ENCODE data around the gene HOXA6.

HOXA6 gene

DNA sequence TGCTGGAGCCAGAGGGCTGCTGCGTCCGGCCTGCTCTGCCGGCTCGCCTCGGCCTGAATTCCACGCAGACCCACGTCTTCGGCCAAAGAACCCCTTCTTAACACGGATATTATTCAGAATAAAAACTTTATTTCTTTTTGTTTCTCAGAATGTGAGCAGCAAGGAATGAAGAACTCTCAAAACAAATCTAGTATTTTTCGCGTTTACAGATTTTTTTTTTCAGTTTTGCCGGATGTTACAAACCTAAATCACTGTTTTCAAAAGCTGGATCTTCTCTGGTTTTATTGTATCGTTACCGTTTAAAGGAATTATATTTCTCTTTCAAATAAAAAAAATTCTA lies 40.7 kb downstream of the HOXA6 start:
- Histone ChIP-seq H3K27ac (ENCODE audit: low read depth, low read length, severe bottlenecking) (peak overlapping the region; percentile 80), H3K36me3 (ENCODE audit: control insufficient read depth, insufficient read depth, low read length) (no peaks in the 10 kb centered on the region), H3K4me3 (ENCODE audit: extremely low read depth, insufficient read depth, low read length, poor library complexity, severe bottlenecking) (peak overlapping the region; percentile 9), H3K4me1 (ENCODE audit: control insufficient read depth, insufficient read depth, low read length, poor library complexity, severe bottlenecking) (peaks cover 15% of the 10 kb centered on the region), H3K9me3 (ENCODE audit: control insufficient read depth, low read length) (no peaks in the 10 kb centered on the region)
- WGBS, 2 experiments (ENCODE audit: insufficient coverage in 2 of 2): 0 to 1% methylated on average over 2 to 12 of the region's 14 CpGs

- whole genome bisulfite sequencing, 2 experiments (ENCODE audit: insufficient coverage in 2 of 2): 1% methylated on average over 41 of the region's 44 CpGs
- H3K4me1 ChIP-seq (ENCODE audit: control insufficient read depth, insufficient read depth, low read length, poor library complexity, severe bottlenecking): peaks cover 15% of the 10 kb centered on the region
- H3K9me3 ChIP-seq (ENCODE audit: control insufficient read depth, low read length): no peaks in the 10 kb centered on the region
- no peaks in the 10 kb centered on the region for H3K36me3 ChIP-seq (ENCODE audit: control insufficient read depth, insufficient read depth, low read length)
- peak overlapping the region; percentile 80 for H3K27ac ChIP-seq (ENCODE audit: low read depth, low read length, severe bottlenecking)
- peak overlapping the region; percentile 9 for H3K4me3 ChIP-seq (ENCODE audit: extremely low read depth, insufficient read depth, low read length, poor library complexity, severe bottlenecking)
These were observed 41.2 kb downstream of the HOXA6 start for GRCh38 chr7:27106181-27106900.

- Histone ChIP-seq H3K4me3 (ENCODE audit: extremely low read depth, insufficient read depth, low read length, poor library complexity, severe bottlenecking) (no peak overlapping the region), H3K36me3 (ENCODE audit: control insufficient read depth, insufficient read depth, low read length) (no peaks in the 10 kb centered on the region), H3K9me3 (ENCODE audit: control insufficient read depth, low read length) (no peaks in the 10 kb centered on the region), H3K4me1 (ENCODE audit: control insufficient read depth, insufficient read depth, low read length, poor library complexity, severe bottlenecking) (peaks cover 11% of the 10 kb centered on the region), H3K27ac (ENCODE audit: low read depth, low read length, severe bottlenecking) (peak overlapping the region; percentile 80)
- 15 to 20% methylated on average over 3 to 5 of the region's 13 CpGs for WGBS, 2 experiments (ENCODE audit: insufficient coverage in 2 of 2)
These were observed 42.1 kb downstream of the HOXA6 start for GRCh38 chr7:27105301-27106031.

- Histone ChIP-seq H3K4me3 (ENCODE audit: extremely low read depth, insufficient read depth, low read length, poor library complexity, severe bottlenecking) (peak overlapping the region; percentile 33), H3K4me1 (ENCODE audit: control insufficient read depth, insufficient read depth, low read length, poor library complexity, severe bottlenecking) (peaks cover 9% of the 10 kb centered on the region), H3K9me3 (ENCODE audit: control insufficient read depth, low read length) (no peaks in the 10 kb centered on the region), H3K36me3 (ENCODE audit: control insufficient read depth, insufficient read depth, low read length) (no peaks in the 10 kb centered on the region), H3K27ac (ENCODE audit: low read depth, low read length, severe bottlenecking) (peak overlapping the region; percentile 80)
- 14% methylated on average over 5 to 8 of the region's 13 CpGs for WGBS, 2 experiments (ENCODE audit: insufficient coverage in 2 of 2)
These were observed 43.1 kb downstream of the HOXA6 start for GRCh38 chr7:27104341-27105058.

DNA sequence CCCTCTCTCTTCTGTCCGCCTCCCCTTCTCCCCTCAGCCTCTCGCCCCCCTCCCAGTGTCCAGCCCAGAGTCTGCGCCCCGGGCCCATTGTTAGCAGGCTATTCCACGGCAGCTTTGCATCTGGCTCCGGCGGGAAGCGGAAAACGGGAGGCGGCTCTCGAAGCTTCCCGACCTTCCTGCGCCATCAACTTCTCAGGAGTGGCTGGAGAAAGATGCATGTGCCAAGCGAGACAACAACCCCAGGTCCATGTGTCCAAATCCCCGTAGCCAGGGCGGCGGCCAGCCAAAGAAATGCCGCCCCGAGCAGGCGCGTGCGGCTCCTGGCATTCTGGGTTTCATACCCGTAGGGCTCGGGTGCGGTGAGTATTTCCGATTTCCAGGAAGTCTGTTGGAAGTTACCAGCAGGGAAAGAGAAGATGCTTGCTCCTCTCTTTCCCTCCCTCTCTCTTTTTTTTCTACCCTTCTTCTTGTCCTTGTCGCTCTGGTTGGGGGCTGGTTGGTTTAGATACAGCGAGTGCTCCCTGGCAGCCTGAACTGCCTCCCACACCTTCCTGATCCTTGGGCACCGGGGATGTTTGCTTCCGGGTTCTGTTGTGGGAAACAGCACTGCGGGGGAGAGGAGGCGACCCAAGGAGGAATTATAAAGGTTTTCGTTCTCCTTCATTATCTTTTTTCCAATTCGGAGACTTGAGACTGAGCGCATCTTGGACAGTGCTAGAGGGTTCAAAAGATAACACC lies 43.9 kb downstream of the HOXA6 start:
- Histone ChIP-seq H3K4me1 (ENCODE audit: control insufficient read depth, insufficient read depth, low read length, poor library complexity, severe bottlenecking) (peaks cover 9% of the 10 kb centered on the region), H3K9me3 (ENCODE audit: control insufficient read depth, low read length) (no peaks in the 10 kb centered on the region), H3K36me3 (ENCODE audit: control insufficient read depth, insufficient read depth, low read length) (no peaks in the 10 kb centered on the region), H3K27ac (ENCODE audit: low read depth, low read length, severe bottlenecking) (peak overlapping the region; percentile 80), H3K4me3 (ENCODE audit: extremely low read depth, insufficient read depth, low read length, poor library complexity, severe bottlenecking) (peak overlapping the region; percentile 33)
- 3 to 4% methylated on average over 17 to 23 of the region's 35 CpGs for WGBS, 2 experiments (ENCODE audit: insufficient coverage in 2 of 2)

- Histone ChIP-seq H3K4me1 (ENCODE audit: control insufficient read depth, insufficient read depth, low read length, poor library complexity, severe bottlenecking) (peaks cover 13% of the 10 kb centered on the region), H3K9me3 (ENCODE audit: control insufficient read depth, low read length) (no peaks in the 10 kb centered on the region), H3K36me3 (ENCODE audit: control insufficient read depth, insufficient read depth, low read length) (no peaks in the 10 kb centered on the region), H3K4me3 (ENCODE audit: extremely low read depth, insufficient read depth, low read length, poor library complexity, severe bottlenecking) (peak within 1 kb of the TSS; percentile 33), H3K27ac (ENCODE audit: low read depth, low read length, severe bottlenecking) (peak within 1 kb of the TSS; percentile 80)
- 5 to 6% methylated on average over 11 to 12 of the region's 29 CpGs for WGBS, 2 experiments (ENCODE audit: insufficient coverage in 2 of 2)
These were observed 44.8 kb downstream of the HOXA6 start, which contains the start of gene HOXA2 for GRCh38 chr7:27102581-27103442. HOXA2 (minus strand) TSS chr7:27102683; CDS start chr7:27102500, 183 bp downstream.

DNA sequence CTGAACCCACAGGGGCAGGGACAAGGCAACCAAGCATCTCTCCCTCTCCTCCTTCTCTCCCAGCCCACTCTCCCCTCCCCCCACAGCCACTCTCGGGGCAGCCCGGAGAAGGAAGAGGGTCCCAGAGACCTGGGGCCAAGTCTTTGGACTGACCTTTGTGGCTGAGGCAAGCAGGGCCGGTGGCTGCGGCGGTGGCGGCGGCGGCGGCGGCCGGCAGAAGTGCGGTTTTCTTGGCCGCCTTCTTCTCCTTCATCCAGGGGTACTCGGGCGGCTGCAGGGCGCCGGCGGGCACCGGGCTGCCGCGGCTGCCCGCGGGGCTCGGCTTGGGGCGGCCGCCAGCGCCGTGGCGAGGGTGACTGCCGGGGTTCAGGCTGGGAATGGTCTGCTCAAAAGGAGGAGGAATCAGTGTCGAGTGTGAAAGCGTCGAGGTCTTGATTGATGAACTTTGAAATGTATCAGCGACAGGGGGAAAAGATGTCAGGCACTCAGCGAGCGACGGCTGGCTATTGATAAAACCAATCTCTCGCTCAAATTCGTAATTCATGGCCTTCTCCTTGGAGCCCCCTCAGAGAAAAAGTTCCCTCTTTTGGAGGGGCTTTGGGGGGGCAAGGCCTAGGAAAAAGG lies 45.5 kb downstream of the HOXA6 start:
- peak overlapping the region; percentile 33 for H3K4me3 ChIP-seq (ENCODE audit: extremely low read depth, insufficient read depth, low read length, poor library complexity, severe bottlenecking)
- peaks cover 11% of the 10 kb centered on the region for H3K4me1 ChIP-seq (ENCODE audit: control insufficient read depth, insufficient read depth, low read length, poor library complexity, severe bottlenecking)
- no peaks in the 10 kb centered on the region for H3K36me3 ChIP-seq (ENCODE audit: control insufficient read depth, insufficient read depth, low read length)
- WGBS, 2 experiments (ENCODE audit: insufficient coverage in 2 of 2): 0 to 1% methylated on average over 13 to 16 of the region's 39 CpGs
- H3K27ac ChIP-seq (ENCODE audit: low read depth, low read length, severe bottlenecking): peak overlapping the region; percentile 80
- H3K9me3 ChIP-seq (ENCODE audit: control insufficient read depth, low read length): no peaks in the 10 kb centered on the region

DNA sequence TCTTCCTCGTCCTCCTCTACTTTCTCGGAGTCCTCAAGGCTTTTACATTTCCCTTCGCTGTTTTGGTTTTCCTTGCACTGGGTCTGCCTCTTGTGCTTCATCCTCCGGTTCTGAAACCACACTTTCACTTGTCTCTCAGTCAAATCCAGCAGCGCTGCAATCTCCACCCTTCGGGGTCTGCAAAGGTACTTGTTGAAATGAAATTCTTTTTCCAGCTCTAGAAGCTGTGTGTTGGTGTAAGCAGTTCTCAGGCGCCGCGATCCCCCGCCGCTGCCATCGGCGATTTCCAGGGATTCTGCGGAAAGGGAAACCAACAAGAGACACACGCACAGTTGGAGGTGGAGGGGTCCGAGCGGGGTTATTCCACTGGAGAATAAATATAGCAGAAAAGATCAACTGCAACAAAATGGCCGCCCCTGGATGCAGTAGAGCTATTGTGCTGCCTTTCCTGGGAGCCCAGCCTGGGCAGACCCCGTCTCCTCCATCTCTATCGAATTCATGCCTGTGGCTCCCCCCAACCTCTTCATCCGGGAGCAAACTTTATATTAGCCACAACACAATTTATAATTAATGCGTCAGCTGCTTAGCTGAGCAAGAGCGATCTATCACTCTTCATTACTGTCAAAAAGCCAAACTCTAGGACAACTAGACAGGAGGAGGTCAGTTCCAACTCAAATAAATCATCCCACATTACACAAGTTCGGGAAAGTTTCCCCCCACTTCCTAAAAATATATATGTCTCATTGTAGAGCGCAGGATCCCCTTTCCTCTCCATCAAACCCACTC lies 46.2 kb downstream of the HOXA6 start:
- Histone ChIP-seq H3K36me3 (ENCODE audit: control insufficient read depth, insufficient read depth, low read length) (no peaks in the 10 kb centered on the region), H3K4me1 (ENCODE audit: control insufficient read depth, insufficient read depth, low read length, poor library complexity, severe bottlenecking) (peaks cover 11% of the 10 kb centered on the region), H3K9me3 (ENCODE audit: control insufficient read depth, low read length) (no peaks in the 10 kb centered on the region), H3K27ac (ENCODE audit: low read depth, low read length, severe bottlenecking) (peak overlapping the region; percentile 80), H3K4me3 (ENCODE audit: extremely low read depth, insufficient read depth, low read length, poor library complexity, severe bottlenecking) (peak overlapping the region; percentile 33)
- 12 to 13% methylated on average over 21 to 22 of the region's 25 CpGs for WGBS, 2 experiments (ENCODE audit: insufficient coverage in 2 of 2)

- H3K4me1 ChIP-seq (ENCODE audit: control insufficient read depth, insufficient read depth, low read length, poor library complexity, severe bottlenecking): peaks cover 11% of the 10 kb centered on the region
- no peaks in the 10 kb centered on the region for H3K9me3 ChIP-seq (ENCODE audit: control insufficient read depth, low read length)
- 8 to 9% methylated on average over 7 to 8 of the region's 8 CpGs for WGBS, 2 experiments (ENCODE audit: insufficient coverage in 2 of 2)
- peak overlapping the region; percentile 80 for H3K27ac ChIP-seq (ENCODE audit: low read depth, low read length, severe bottlenecking)
- no peaks in the 10 kb centered on the region for H3K36me3 ChIP-seq (ENCODE audit: control insufficient read depth, insufficient read depth, low read length)
- H3K4me3 ChIP-seq (ENCODE audit: extremely low read depth, insufficient read depth, low read length, poor library complexity, severe bottlenecking): peak overlapping the region; percentile 33
These were observed 46.8 kb downstream of the HOXA6 start for GRCh38 chr7:27100694-27101170.
